H1 (cell line): ENCODE data around the gene CYP26A1. TPM values are rescaled to one million over a fixed set of nuclear protein-coding genes. Genes with fewer than 3 reads are reported as not detected.

Experiments used
- CTCF ChIA-PET: fragments of 300-600 bp; sonication (Branson Sonifier 250); formaldehyde crosslinking; loops from one replicate; lab custom pipeline; 2021; ENCODE audit not compliant: partially characterized antibody; lab: Charles Lee
- POLR2A ChIA-PET: fragments of 300-600 bp; sonication (Branson Sonifier 250); formaldehyde crosslinking; loops from one replicate; lab custom pipeline; 2021; ENCODE audit warnings: inconsistent platforms; ENCODE audit not compliant: partially characterized antibody; lab: Charles Lee
- DNase-seq, 2 experiments: peaks; one replicate each; pipeline versions ENCODE4 v3.0.0 to v3.0.0-alpha.2; 2010 to 2022; ENCODE audit warnings: low spot score in 2 of 2, low read depth in 1 of 2, mixed read lengths in 1 of 2
- FAIRE-seq: peaks from 2 replicates; lab custom pipeline; 2011; peaks lifted over from hg19 to GRCh38; lab: Jason Lieb, UNC
- H2AFZ ChIP-seq: 2 replicates; pipeline ENCODE4 v1.8.1; 2012; ENCODE audit warnings: low read length, inconsistent platforms
- H2AK5ac ChIP-seq: 2 replicates; pipeline ENCODE4 v1.6.1; 2013; ENCODE audit warnings: low read depth, low read length
- H2BK120ac ChIP-seq: replicated peaks from 2 replicates; pipeline ENCODE3; 2013; ENCODE audit warnings: low read depth, low read length, inconsistent platforms
- H2BK12ac ChIP-seq: 2 replicates; pipeline ENCODE4 v1.6.1; 2013; ENCODE audit warnings: low read depth, low read length
- H2BK15ac ChIP-seq: 2 replicates; pipeline ENCODE4 v1.6.1; 2013; ENCODE audit warnings: low read length
- H2BK20ac ChIP-seq: 2 replicates; pipeline ENCODE4 v1.6.1; 2013; ENCODE audit warnings: low read length
- H2BK5ac ChIP-seq: 2 replicates; pipeline ENCODE4 v1.6.1; 2013; ENCODE audit warnings: low read depth, low read length
- H3K14ac ChIP-seq: 2 replicates; pipeline ENCODE4 v1.6.1; 2013; ENCODE audit warnings: inconsistent platforms; ENCODE audit not compliant: insufficient read length
- H3K18ac ChIP-seq: 2 replicates; pipeline ENCODE4 v1.6.1; 2013; ENCODE audit warnings: low read length; ENCODE audit errors: extremely low read depth
- H3K23ac ChIP-seq: 2 replicates; pipeline ENCODE4 v1.6.1; 2013; ENCODE audit warnings: inconsistent platforms; ENCODE audit not compliant: insufficient read length
- H3K23me2 ChIP-seq: 2 replicates; pipeline ENCODE4 v1.6.1; 2013; ENCODE audit warnings: low read depth, low read length
- H3K27ac ChIP-seq: 2 replicates; pipeline ENCODE4 v1.6.1; 2011; ENCODE audit warnings: low read depth, low read length, inconsistent platforms
- H3K27me3 ChIP-seq, 4 experiments: replicated peaks in 1 of 4; 1 replicate in 1 of 4; 2 replicates in 3 of 4; pipeline versions ENCODE4 v1.6.1 to v1.8.1; 2011 to 2013; ENCODE audit warnings: low read length in 3 of 4, mild to moderate bottlenecking in 3 of 4, inconsistent platforms in 2 of 4, mixed read lengths in 2 of 4, moderate library complexity in 1 of 4; ENCODE audit not compliant: control insufficient read depth in 3 of 4, insufficient read depth in 3 of 4; ENCODE audit errors: extremely low read depth in 1 of 4
- H3K36me3 ChIP-seq, 4 experiments: 2 replicates each; pipeline versions ENCODE4 v1.6.1 to v1.8.1; 2011 to 2013; ENCODE audit warnings: mild to moderate bottlenecking in 4 of 4, low read length in 3 of 4, moderate library complexity in 2 of 4, control low read depth in 1 of 4, inconsistent platforms in 1 of 4; ENCODE audit not compliant: insufficient read depth in 4 of 4, control insufficient read depth in 2 of 4
- H3K4ac ChIP-seq: replicated peaks from 2 replicates; pipeline ENCODE3; 2013; ENCODE audit warnings: low read length, low read depth, mixed read lengths, inconsistent platforms; ENCODE audit not compliant: insufficient read length
- H3K4me1 ChIP-seq, 4 experiments: replicated peaks in 1 of 4; 1 replicate in 1 of 4; 2 replicates in 3 of 4; pipeline versions ENCODE4 v1.6.1 to v1.8.1; 2011 to 2013; ENCODE audit warnings: low read length in 3 of 4, inconsistent platforms in 2 of 4, mixed read lengths in 1 of 4; ENCODE audit not compliant: insufficient read depth in 4 of 4, control insufficient read depth in 3 of 4
- H3K4me2 ChIP-seq, 2 experiments: 2 replicates each; pipeline versions ENCODE4 v1.6.1 to v1.8.1; 2011 to 2013; ENCODE audit warnings: low read depth in 2 of 2, low read length in 2 of 2, control low read depth in 1 of 2, inconsistent platforms in 1 of 2, mild to moderate bottlenecking in 1 of 2; ENCODE audit not compliant: insufficient read depth in 1 of 2
- H3K4me3 ChIP-seq, 4 experiments: fragments of 200-600, 300-600 bp in 1 of 4; sonication (generic), shearing (Covaris generic), sonication (Bioruptor Twin) in 1 of 4; 2 replicates each; pipeline versions ENCODE4 v1.5.1 to v1.8.1; 2011 to 2016; ENCODE audit warnings: low read length in 4 of 4, low read depth in 3 of 4, control low read depth in 2 of 4, inconsistent platforms in 2 of 4, mild to moderate bottlenecking in 2 of 4, mixed read lengths in 1 of 4, moderate library complexity in 1 of 4; ENCODE audit not compliant: insufficient read depth in 2 of 4; ENCODE audit errors: extremely low read depth in 1 of 4
- H3K56ac ChIP-seq: replicated peaks from 2 replicates; pipeline ENCODE3; 2013; ENCODE audit warnings: low read depth, mild to moderate bottlenecking, mixed read lengths, low read length, inconsistent platforms; ENCODE audit not compliant: insufficient read length
- H3K79me1 ChIP-seq: 2 replicates; pipeline ENCODE4 v1.6.1; 2013; ENCODE audit warnings: low read depth, low read length, control low read depth
- H3K79me2 ChIP-seq, 2 experiments: 2 replicates each; pipeline versions ENCODE4 v1.6.1 to v1.8.1; 2012 to 2013; ENCODE audit warnings: low read length in 2 of 2, mild to moderate bottlenecking in 2 of 2, inconsistent platforms in 1 of 2; ENCODE audit not compliant: insufficient read depth in 2 of 2, control insufficient read depth in 1 of 2
- H3K9ac ChIP-seq, 4 experiments: replicated peaks in 1 of 4; 1 replicate in 1 of 4; 2 replicates in 3 of 4; pipeline versions ENCODE4 v1.6.1 to v1.8.1; 2011 to 2013; ENCODE audit warnings: low read depth in 3 of 4, low read length in 3 of 4, control low read depth in 2 of 4, mild to moderate bottlenecking in 2 of 4, moderate library complexity in 2 of 4, inconsistent platforms in 1 of 4; ENCODE audit errors: extremely low read depth in 1 of 4
- H3K9me3 ChIP-seq, 2 experiments: 2 replicates each; pipeline versions ENCODE4 v1.6.1 to v1.8.1; 2012 to 2013; ENCODE audit warnings: mild to moderate bottlenecking in 2 of 2, moderate library complexity in 2 of 2, control low read depth in 1 of 2, inconsistent platforms in 1 of 2, low read depth in 1 of 2, low read length in 1 of 2, mixed read lengths in 1 of 2; ENCODE audit not compliant: insufficient read depth in 2 of 2
- H4K20me1 ChIP-seq, 2 experiments: replicated peaks in 1 of 2; 2 replicates each; pipeline versions ENCODE3 to v1.8.1; 2011 to 2013; ENCODE audit warnings: inconsistent platforms in 2 of 2, low read length in 2 of 2, mild to moderate bottlenecking in 1 of 2; ENCODE audit not compliant: insufficient read depth in 2 of 2, control insufficient read depth in 1 of 2
- H4K5ac ChIP-seq: 2 replicates; pipeline ENCODE4 v1.6.1; 2013; ENCODE audit warnings: low read length, low read depth, mixed read lengths, inconsistent platforms; ENCODE audit not compliant: insufficient read length
- H4K8ac ChIP-seq: 2 replicates; pipeline ENCODE4 v1.8.0; 2013; ENCODE audit warnings: mild to moderate bottlenecking, moderate library complexity, low read length, inconsistent platforms; ENCODE audit not compliant: insufficient read depth; ENCODE audit errors: extremely low read depth
- H4K91ac ChIP-seq: replicated peaks from 2 replicates; pipeline ENCODE3; 2013; ENCODE audit warnings: low read length, mixed read lengths, inconsistent platforms; ENCODE audit not compliant: insufficient read length
- BACH1 ChIP-seq: IDR thresholded peaks from 2 replicates; pipeline ENCODE4 v1.6.1; 2012; ENCODE audit warnings: low read length, improper control_type of control experiment
- BRCA1 ChIP-seq: IDR thresholded peaks from 2 replicates; pipeline ENCODE4 v1.6.1; 2012; ENCODE audit warnings: low read depth, low read length, improper control_type of control experiment
- CEBPB ChIP-seq: IDR thresholded peaks from 2 replicates; pipeline ENCODE4 v1.6.1; 2012; ENCODE audit warnings: low read depth, low read length
- EGR1 ChIP-seq: IDR thresholded peaks from 2 replicates; pipeline ENCODE4 v1.6.1; 2011; ENCODE audit warnings: low read depth, low read length, borderline replicate concordance
- FOSL1 ChIP-seq: IDR thresholded peaks from 2 replicates; pipeline ENCODE4 v1.6.1; 2011; ENCODE audit warnings: mild to moderate bottlenecking, low read depth, low read length, moderate library complexity; ENCODE audit not compliant: insufficient read depth
- RAD21 ChIP-seq, 2 experiments: IDR thresholded peaks in 1 of 2; conservative IDR thresholded peaks in 1 of 2; 2 replicates each; pipeline ENCODE4 v1.6.1; 2011; ENCODE audit warnings: low read depth in 2 of 2, low read length in 2 of 2, improper control_type of control experiment in 1 of 2, inconsistent platforms in 1 of 2, mild to moderate bottlenecking in 1 of 2, moderate library complexity in 1 of 2
- RXRA ChIP-seq: IDR thresholded peaks from 2 replicates; pipeline ENCODE4 v1.6.1; 2011; ENCODE audit warnings: low read depth, mild to moderate bottlenecking, low read length, moderate library complexity; ENCODE audit not compliant: insufficient read depth
- SP2 ChIP-seq: IDR thresholded peaks from 2 replicates; pipeline ENCODE4 v1.6.1; 2012; ENCODE audit warnings: mild to moderate bottlenecking, low read length, inconsistent platforms
- TCF12 ChIP-seq: IDR thresholded peaks from 2 replicates; pipeline ENCODE4 v1.6.1; 2011; ENCODE audit warnings: low read depth, mild to moderate bottlenecking, low read length
- WGBS, 2 experiments: shearing (Covaris generic) in 1 of 2; methylation state at CpG; one replicate each; pipeline versions ENCODE4 v1.1.6 to v1.1.7; 2013 to 2015; ENCODE audit warnings: low lambda C conversion rate in 2 of 2, mixed read lengths in 2 of 2, inconsistent platforms in 1 of 2, low coverage in 1 of 2, missing lambda C conversion rate in 1 of 2; ENCODE audit not compliant: insufficient replicate concordance in 2 of 2, insufficient coverage in 1 of 2, insufficient read length in 1 of 2; ENCODE audit errors: extremely low coverage in 1 of 2, missing lambda C conversion rate in 1 of 2; 5-methylcytosine and 5-hydroxymethylcytosine counted together
- polyA plus RNA-seq, 7 experiments: library from polyadenylated mRNA; depleted of rRNA in 3 of 7; stranded (reverse) in 5 of 7; unstranded in 2 of 7; fragments of >200 nt in 5 of 7; fragments of 200-250 nt in 2 of 7; gene quantifications; 1 replicate in 5 of 7; 2 replicates in 1 of 7; 4 replicates in 1 of 7; pipeline versions ENCODE4 v1.2.1 to v1.2.3, GENCODE V29; 2011 to 2013; ENCODE audit warnings: missing spikeins in 2 of 7, mixed read lengths in 2 of 7
- total RNA-seq: library from RNA; stranded (reverse); fragmentation: NEBNext Ultra II Directional; extraction: Animal tissue kit (Norgen Biotek cat#: 25700); gene quantifications from 2 replicates; pipeline ENCODE4 v1.2.1, GENCODE V29; 2021
- TF ChIP-seq, protein P1 (sequence below): IDR thresholded peaks from 2 replicates; pipeline ENCODE4 v1.6.1; 2011; ENCODE audit warnings: low read length, improper control_type of control experiment
- TF ChIP-seq, protein P2 (sequence below): IDR thresholded peaks from 2 replicates; pipeline ENCODE4 v1.6.1; 2012; ENCODE audit warnings: inconsistent platforms

CYP26A1 gene
- total and polyA plus RNA-seq, 2 of the 8 experiments (the other 6 are each of a cell fraction or from before 2014, with no cell fraction given): 5.0 to 9.1 TPM

DNA sequence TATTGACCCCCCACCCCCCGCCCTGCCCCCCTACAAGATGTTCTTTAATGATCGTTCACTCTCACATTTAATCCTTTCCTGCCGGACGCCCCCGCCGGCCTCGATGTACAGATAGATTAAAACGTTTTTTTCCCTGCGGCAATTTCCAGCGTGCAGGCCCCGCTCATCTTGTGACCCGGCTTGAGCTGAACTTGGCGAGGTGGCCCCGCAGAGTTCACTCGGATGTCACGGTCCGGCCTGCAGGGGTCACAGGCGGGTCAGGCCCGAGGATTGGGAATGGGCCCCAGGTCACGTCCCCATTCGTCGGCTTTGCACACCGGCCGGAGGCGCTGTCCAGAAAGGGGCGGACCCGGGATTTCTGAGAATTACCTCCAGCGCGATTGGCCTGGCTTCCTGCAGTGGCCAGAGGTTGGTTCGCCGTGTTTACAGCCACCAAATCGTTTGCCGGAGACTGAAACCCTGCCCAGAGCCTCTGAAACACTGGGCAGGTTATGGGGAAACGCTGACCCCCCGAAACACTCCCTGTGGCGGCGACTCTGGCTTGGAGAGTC lies 1.9 kb upstream of the CYP26A1 start:
- POLR2A ChIA-PET: interaction anchor here (5.3 kb wide), 1 partner anchor 8 kb away, joined by 26 read pairs; no protein-coding TSS in a partner anchor
- H2BK120ac ChIP-seq: no peak overlapping the region
- no peak overlapping the region for H3K56ac ChIP-seq
- no peaks in the 10 kb centered on the region; a peak in 1 of 4 replicates for H3K79me2 ChIP-seq
- no peak overlapping the region for H3K14ac ChIP-seq
- peak overlapping the region; percentile 68; the same call in 1 of the 2 replicates for H4K8ac ChIP-seq
- no peak for TF ChIP-seq BRCA1
- peak; percentile 97 for TF ChIP-seq RXRA
- TF ChIP-seq CEBPB: no peak
- TF ChIP-seq TCF12: no peak
- TF ChIP-seq RAD21 (IDR thresholded peaks at IDR 0.05 in 1 of 2, conservative IDR thresholded peaks at IDR 0.05 in 1 of 2; ENCODE audit: low read depth in 2 of 2, low read length in 2 of 2): peak in 1 of 2 experiments; percentile 18; a peak in 1 of 4 replicates
- TF ChIP-seq, protein P1, sequence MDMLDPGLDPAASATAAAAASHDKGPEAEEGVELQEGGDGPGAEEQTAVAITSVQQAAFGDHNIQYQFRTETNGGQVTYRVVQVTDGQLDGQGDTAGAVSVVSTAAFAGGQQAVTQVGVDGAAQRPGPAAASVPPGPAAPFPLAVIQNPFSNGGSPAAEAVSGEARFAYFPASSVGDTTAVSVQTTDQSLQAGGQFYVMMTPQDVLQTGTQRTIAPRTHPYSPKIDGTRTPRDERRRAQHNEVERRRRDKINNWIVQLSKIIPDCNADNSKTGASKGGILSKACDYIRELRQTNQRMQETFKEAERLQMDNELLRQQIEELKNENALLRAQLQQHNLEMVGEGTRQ: no peak
- no peak for TF ChIP-seq EGR1
- no peak for TF ChIP-seq BACH1
- TF ChIP-seq SP2: no peak
- no peak for TF ChIP-seq FOSL1
- TF ChIP-seq, protein P2, sequence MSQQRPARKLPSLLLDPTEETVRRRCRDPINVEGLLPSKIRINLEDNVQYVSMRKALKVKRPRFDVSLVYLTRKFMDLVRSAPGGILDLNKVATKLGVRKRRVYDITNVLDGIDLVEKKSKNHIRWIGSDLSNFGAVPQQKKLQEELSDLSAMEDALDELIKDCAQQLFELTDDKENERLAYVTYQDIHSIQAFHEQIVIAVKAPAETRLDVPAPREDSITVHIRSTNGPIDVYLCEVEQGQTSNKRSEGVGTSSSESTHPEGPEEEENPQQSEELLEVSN: no peak
- peaks cover 90 to 99% (median 98%) of the 10 kb centered on the region in 4 experiments for H3K27me3 ChIP-seq
- no peak overlapping the region for H2BK15ac ChIP-seq
- no peak overlapping the region for H2AK5ac ChIP-seq
- no peak overlapping the region; the same call in 1 of the 2 replicates for H3K18ac ChIP-seq
- peak overlapping the region; percentile 95 to 99 for H3K4me2 ChIP-seq
- H4K20me1 ChIP-seq: peaks cover 4 to 18% of the 10 kb centered on the region in 2 experiments
- H3K9ac ChIP-seq: no peak overlapping the region; a peak in 1 of 7 replicates
- H2BK20ac ChIP-seq: no peak overlapping the region
- no peaks in the 10 kb centered on the region for H3K9me3 ChIP-seq
- H3K4me3 ChIP-seq: peak overlapping the region; percentile 38 to 83 (median 58)
- DNase-seq (peak in 1 of 2 experiments; percentile 82), FAIRE-seq (no peak)
- H4K5ac ChIP-seq: no peak overlapping the region
- WGBS, 2 experiments: 3% methylated on average over 35 of the region's 37 CpGs; no CpG with 5 or more reads in 1 of the 2 experiments
- peaks cover 0 to 22% (median 1%) of the 10 kb centered on the region in 4 experiments; a peak in 4 of 8 replicates for H3K36me3 ChIP-seq
- H3K4ac ChIP-seq: no peak overlapping the region
- no peaks in the 10 kb centered on the region for H3K79me1 ChIP-seq
- no peak overlapping the region for H3K23ac ChIP-seq
- H3K23me2 ChIP-seq: peaks cover 22% of the 10 kb centered on the region
- no peak overlapping the region for H2AFZ ChIP-seq
- peaks cover 4 to 38% (median 33%) of the 10 kb centered on the region in 4 experiments for H3K4me1 ChIP-seq
- H2BK5ac ChIP-seq: no peak overlapping the region
- CTCF ChIA-PET: interaction anchor here (0.7 to 18.5 kb wide), 5 partner anchors 9 to 1593 kb away, joined by 3 to 363 read pairs (median 3); partner anchors contain the start of gene CYP26C1
- no peak overlapping the region for H4K91ac ChIP-seq
- no peak overlapping the region for H3K27ac ChIP-seq
- no peak overlapping the region for H2BK12ac ChIP-seq
